Ovary (tissue), 3 donors: Measurements from ENCODE around the gene CTNNA3.
A peak's percentile ranks its signal among the peaks of the same experiment; 100 is the strongest.

Source experiments
- EP300 ChIP-seq: sonication (generic); formaldehyde crosslinking; IDR thresholded peaks from one replicate; pipeline ENCODE4 v1.6.1; 2017; ENCODE audit warnings: antibody characterized with exemption
- TF ChIP-seq, protein P1 (sequence below), 3 donors: fragments of 450-650 bp in 2 of 3; fragments of 200-600 bp in 1 of 3; IDR thresholded peaks; one replicate each; pipeline versions ENCODE4 v1.5.1 to v1.8.0; 2016 to 2022; ENCODE audit warnings: antibody characterized with exemption in 3 of 3, mild to moderate bottlenecking in 1 of 3
- donor health status: DM: no; HTN: no; CAD: no.

DNA sequence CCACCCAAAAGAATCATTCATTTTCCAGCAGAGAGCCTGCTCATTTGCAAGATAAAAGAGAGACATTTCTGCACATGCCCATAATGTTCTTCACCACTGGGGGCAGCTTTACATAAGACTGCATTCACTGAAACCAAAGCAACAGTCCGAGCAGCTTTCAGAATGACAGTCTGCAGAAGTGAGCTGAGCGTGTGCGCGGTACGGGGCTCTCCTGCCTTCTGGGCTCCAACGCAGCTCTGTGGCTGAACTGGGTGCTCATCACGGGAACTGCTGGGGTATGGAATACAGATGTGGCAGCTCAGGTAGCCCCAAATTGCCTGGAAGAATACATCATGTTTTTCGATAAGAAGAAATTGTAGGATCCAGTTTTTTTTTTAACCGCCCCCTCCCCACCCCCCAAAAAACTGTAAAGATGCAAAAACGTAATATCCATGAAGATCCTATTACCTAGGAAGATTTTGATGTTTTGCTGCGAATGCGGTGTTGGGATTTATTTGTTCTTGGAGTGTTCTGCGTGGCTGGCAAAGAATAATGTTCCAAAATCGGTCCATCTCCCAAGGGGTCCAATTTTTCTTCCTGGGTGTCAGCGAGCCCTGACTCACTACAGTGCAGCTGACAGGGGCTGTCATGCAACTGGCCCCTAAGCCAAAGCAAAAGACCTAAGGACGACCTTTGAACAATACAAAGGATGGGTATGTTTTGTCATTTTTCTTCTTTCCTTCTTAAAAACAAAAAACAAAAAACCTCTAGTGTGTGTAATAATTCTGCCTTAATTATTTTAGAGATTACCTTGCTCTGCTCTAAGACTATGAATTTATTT is 769.9 kb downstream of the CTNNA3 start, which contains the start of gene LRRTM3:
- TF ChIP-seq, protein P1, sequence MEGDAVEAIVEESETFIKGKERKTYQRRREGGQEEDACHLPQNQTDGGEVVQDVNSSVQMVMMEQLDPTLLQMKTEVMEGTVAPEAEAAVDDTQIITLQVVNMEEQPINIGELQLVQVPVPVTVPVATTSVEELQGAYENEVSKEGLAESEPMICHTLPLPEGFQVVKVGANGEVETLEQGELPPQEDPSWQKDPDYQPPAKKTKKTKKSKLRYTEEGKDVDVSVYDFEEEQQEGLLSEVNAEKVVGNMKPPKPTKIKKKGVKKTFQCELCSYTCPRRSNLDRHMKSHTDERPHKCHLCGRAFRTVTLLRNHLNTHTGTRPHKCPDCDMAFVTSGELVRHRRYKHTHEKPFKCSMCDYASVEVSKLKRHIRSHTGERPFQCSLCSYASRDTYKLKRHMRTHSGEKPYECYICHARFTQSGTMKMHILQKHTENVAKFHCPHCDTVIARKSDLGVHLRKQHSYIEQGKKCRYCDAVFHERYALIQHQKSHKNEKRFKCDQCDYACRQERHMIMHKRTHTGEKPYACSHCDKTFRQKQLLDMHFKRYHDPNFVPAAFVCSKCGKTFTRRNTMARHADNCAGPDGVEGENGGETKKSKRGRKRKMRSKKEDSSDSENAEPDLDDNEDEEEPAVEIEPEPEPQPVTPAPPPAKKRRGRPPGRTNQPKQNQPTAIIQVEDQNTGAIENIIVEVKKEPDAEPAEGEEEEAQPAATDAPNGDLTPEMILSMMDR (IDR thresholded peaks at IDR 0.05) = peak in 2 of 3 donors; percentile 28 to 59
- no peak for TF ChIP-seq EP300
